ENCODE results near the gene CERS3.

CERS3 gene

DNA sequence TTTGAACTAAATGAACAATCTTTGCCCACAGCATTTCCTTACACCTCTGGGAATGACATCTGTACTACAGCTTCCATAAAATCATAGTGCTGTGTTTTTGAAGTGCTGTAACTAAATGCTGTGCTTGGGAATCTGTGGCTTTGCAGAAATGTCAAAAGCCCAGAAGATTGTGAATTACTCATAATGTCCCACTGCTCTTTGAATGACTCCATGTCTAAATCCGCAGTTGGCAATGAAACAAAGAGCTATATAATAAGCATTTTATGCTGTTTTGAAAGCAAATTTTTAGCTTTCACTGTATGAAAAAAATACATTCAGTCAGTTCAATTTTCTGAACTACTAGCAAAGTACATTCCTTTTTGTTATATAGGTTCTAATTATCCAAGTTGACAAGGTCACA is 98.3 kb downstream of the CERS3 start:
- Histone ChIP-seq H3K4me1 (ENCODE audit: control insufficient read depth, low read depth, low read length) (peaks cover 7% of the 10 kb centered on the region), H3K36me3 (ENCODE audit: control insufficient read depth, low read depth, low read length) (no peaks in the 10 kb centered on the region)

DNA sequence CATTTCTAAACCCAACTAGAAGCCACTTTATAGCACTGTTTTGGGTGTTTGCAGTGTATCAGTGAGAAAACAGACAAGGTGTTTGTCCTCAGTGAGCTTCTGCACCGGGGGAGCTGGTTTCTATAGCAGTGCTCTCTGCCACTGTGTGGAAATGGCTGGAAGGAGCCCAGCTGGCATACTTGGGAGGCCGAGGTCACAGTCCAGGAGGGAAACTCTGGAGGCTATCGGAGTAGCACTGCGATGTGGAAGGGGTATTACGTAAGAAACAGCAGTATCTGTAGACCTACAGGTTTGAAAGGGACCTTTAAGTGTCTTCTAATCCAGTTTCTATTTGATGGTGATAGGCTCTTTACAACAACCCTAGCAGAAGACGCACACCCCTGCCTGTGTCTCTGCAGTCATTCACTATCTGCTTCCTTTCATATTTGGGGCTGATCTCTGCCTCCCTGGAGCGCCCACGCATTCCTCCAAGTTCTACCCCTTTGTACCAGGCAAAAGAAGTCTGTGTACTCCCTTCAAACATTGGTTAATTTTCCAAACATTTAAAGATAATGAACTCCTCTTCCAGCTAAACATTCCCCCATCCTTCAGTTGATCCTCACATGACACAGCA is 99.5 kb downstream of the CERS3 start:
- no peak overlapping the region for H3K27ac ChIP-seq (ENCODE audit: low read length)
- peaks cover 3% of the 10 kb centered on the region for H3K9me3 ChIP-seq (ENCODE audit: control insufficient read depth, low read depth, low read length)
- H3K4me3 ChIP-seq (ENCODE audit: low read length), result no peak overlapping the region
- H3K36me3 ChIP-seq (ENCODE audit: control insufficient read depth, low read depth, low read length), result no peaks in the 10 kb centered on the region
- H3K9ac ChIP-seq (ENCODE audit: low read length), result no peak overlapping the region
- H3K27me3 ChIP-seq (ENCODE audit: control insufficient read depth, insufficient read depth, low read length), result no peaks in the 10 kb centered on the region
- no peaks in the 10 kb centered on the region for H3K4me1 ChIP-seq (ENCODE audit: control insufficient read depth, low read depth, low read length)

More for the DNA sequence above, 98.3 kb downstream of the CERS3 start:
- Histone ChIP-seq H3K4me3 (ENCODE audit: low read length) (no peak overlapping the region), H3K9ac (ENCODE audit: low read length) (no peak overlapping the region), H3K9me3 (ENCODE audit: control insufficient read depth, low read depth, low read length) (no peaks in the 10 kb centered on the region), H3K27me3 (ENCODE audit: control insufficient read depth, insufficient read depth, low read length) (no peaks in the 10 kb centered on the region), H3K27ac (ENCODE audit: low read length) (no peak overlapping the region)

DNA sequence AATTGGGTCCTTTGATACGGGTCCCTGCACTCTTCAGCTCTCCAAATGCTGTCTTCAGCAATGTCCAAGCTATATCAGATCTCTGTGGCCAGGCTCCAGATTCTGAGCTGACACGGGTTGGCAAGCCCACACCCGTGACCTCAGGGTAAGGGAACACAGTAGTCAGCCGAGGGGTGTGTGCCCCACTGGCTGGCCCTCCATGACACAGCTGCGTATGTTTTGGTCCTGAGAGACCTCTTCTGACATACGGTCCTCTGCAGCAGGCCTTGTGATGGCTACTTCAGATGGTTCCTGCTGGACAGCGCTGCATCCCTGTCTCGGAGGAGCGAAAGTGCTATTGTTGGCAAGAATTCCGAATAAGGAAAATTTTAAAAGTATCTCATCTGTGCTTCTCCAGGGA is 101.8 kb downstream of the CERS3 start:
- H3K27me3 ChIP-seq (ENCODE audit: control insufficient read depth, insufficient read depth, low read length), result no peaks in the 10 kb centered on the region
- H3K9me3 ChIP-seq (ENCODE audit: control insufficient read depth, low read depth, low read length), result peaks cover 4% of the 10 kb centered on the region
- no peak overlapping the region for H3K27ac ChIP-seq (ENCODE audit: low read length)
- no peaks in the 10 kb centered on the region for H3K36me3 ChIP-seq (ENCODE audit: control insufficient read depth, low read depth, low read length)
- no peak overlapping the region for H3K9ac ChIP-seq (ENCODE audit: low read length)
- no peak overlapping the region for H3K4me3 ChIP-seq (ENCODE audit: low read length)
- no peaks in the 10 kb centered on the region for H3K4me1 ChIP-seq (ENCODE audit: control insufficient read depth, low read depth, low read length)

DNA sequence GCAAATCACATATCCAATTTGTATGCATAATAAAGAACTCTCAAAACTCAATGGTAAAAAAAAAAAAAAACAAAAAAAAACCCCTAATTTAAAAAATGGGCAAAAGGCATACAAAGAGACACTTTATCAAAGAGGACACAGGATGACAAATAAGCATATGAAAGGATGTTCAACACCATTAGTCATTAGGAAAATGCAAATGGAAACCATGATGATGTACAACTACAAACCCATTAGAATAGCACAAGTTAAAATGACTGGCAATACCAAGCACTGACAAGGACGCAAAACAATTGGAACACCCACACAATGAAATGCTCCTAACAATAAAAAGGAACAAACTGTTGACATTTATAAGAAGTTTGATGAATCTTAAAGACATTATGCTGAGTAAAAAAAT is 123.6 kb downstream of the CERS3 start:
- H3K9me3 ChIP-seq (ENCODE audit: control insufficient read depth, low read depth, low read length), result peaks cover 12% of the 10 kb centered on the region
- H3K27me3 ChIP-seq (ENCODE audit: control insufficient read depth, insufficient read depth, low read length), result no peaks in the 10 kb centered on the region
- no peaks in the 10 kb centered on the region for H3K36me3 ChIP-seq (ENCODE audit: control insufficient read depth, low read depth, low read length)
- H3K9ac ChIP-seq (ENCODE audit: low read length), result no peak overlapping the region
- H3K27ac ChIP-seq (ENCODE audit: low read length), result no peak overlapping the region
- H3K4me1 ChIP-seq (ENCODE audit: control insufficient read depth, low read depth, low read length), result no peaks in the 10 kb centered on the region
- H3K4me3 ChIP-seq (ENCODE audit: low read length), result no peak overlapping the region

DNA sequence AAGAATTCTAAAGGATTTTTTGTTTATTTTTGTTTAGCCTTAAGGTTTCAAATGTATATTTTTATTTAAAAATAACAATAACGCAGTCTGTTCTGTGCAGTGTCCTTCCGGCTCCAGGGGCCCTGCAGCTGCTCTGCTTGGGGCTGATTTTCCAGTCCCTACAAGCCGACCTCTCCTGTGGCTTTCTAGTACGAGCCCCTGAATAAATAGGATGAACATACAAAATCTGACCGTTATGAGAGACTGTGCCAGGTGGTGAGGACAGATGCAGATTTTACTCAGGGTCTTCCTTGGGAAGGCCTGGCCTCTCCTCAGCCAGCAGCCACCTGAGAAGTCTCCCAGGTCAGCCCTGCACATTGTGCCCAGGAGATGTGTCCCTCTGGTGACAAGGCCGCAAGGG is 127.8 kb downstream of the CERS3 start:
- Histone ChIP-seq H3K27me3 (ENCODE audit: control insufficient read depth, insufficient read depth, low read length) (no peaks in the 10 kb centered on the region), H3K9ac (ENCODE audit: low read length) (no peak overlapping the region), H3K4me1 (ENCODE audit: control insufficient read depth, low read depth, low read length) (no peaks in the 10 kb centered on the region), H3K9me3 (ENCODE audit: control insufficient read depth, low read depth, low read length) (peaks cover 7% of the 10 kb centered on the region), H3K36me3 (ENCODE audit: control insufficient read depth, low read depth, low read length) (no peaks in the 10 kb centered on the region), H3K4me3 (ENCODE audit: low read length) (no peak overlapping the region), H3K27ac (ENCODE audit: low read length) (no peak overlapping the region)

DNA sequence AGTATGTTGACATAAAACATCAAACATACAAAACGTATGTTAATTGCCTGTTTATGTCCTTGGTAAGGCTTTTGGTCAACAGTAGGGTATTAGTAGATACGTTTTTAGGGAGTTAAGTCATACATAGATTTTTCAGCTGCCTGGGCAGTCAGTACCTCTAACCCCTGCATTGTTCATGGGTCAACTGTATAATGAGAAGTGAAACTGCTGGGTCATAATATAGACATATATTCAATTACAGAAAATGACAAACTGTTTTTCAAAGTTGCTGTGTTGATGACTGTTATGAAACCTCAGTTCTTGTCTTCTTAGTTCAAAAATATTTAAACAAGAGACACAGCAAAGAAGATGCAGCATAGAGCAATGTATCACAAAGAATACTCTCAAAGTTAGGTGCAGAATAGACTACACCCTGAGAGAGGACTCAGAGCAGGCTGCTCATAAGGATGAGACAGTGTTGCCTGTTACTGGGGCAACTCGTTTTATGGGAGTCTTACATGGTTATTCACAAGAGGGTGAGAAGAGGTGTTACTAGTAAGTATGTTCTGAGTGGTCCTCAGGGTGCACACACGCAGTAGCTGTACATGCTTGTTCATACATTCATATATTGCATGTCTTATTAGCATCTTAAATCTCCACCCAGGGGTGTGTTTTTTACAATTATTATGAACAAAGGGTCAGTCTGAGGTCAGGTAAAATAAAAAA is 133.9 kb downstream of the CERS3 start:
- Histone ChIP-seq H3K4me1 (ENCODE audit: control insufficient read depth, low read depth, low read length) (no peaks in the 10 kb centered on the region), H3K36me3 (ENCODE audit: control insufficient read depth, low read depth, low read length) (no peaks in the 10 kb centered on the region), H3K9me3 (ENCODE audit: control insufficient read depth, low read depth, low read length) (no peaks in the 10 kb centered on the region), H3K27ac (ENCODE audit: low read length) (no peak overlapping the region), H3K4me3 (ENCODE audit: low read length) (no peak overlapping the region), H3K9ac (ENCODE audit: low read length) (no peak overlapping the region), H3K27me3 (ENCODE audit: control insufficient read depth, insufficient read depth, low read length) (no peaks in the 10 kb centered on the region)

DNA sequence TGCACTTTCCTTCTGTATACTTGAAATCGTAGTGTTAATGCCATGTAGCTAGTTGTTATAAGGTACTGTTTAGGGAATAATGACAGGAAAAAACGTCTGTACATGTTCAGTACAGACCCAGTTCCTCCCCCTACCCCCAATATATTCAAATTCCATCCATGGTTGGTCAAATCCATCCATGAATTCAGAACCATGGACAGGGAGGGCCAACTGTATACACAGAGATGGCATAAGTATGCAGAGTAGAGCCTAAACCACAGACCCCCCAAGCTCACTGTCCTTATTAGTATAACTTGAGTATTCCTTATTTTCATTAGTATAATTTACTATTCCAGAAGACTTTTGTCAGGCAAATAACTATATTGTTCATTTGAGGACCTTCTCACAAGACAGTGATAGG is 135.7 kb downstream of the CERS3 start:
- no peak overlapping the region for H3K9ac ChIP-seq (ENCODE audit: low read length)
- H3K4me3 ChIP-seq (ENCODE audit: low read length), result no peak overlapping the region
- H3K27me3 ChIP-seq (ENCODE audit: control insufficient read depth, insufficient read depth, low read length), result no peaks in the 10 kb centered on the region
- no peaks in the 10 kb centered on the region for H3K4me1 ChIP-seq (ENCODE audit: control insufficient read depth, low read depth, low read length)
- H3K27ac ChIP-seq (ENCODE audit: low read length), result no peak overlapping the region
- peaks cover 5% of the 10 kb centered on the region for H3K9me3 ChIP-seq (ENCODE audit: control insufficient read depth, low read depth, low read length)
- no peaks in the 10 kb centered on the region for H3K36me3 ChIP-seq (ENCODE audit: control insufficient read depth, low read depth, low read length)

DNA sequence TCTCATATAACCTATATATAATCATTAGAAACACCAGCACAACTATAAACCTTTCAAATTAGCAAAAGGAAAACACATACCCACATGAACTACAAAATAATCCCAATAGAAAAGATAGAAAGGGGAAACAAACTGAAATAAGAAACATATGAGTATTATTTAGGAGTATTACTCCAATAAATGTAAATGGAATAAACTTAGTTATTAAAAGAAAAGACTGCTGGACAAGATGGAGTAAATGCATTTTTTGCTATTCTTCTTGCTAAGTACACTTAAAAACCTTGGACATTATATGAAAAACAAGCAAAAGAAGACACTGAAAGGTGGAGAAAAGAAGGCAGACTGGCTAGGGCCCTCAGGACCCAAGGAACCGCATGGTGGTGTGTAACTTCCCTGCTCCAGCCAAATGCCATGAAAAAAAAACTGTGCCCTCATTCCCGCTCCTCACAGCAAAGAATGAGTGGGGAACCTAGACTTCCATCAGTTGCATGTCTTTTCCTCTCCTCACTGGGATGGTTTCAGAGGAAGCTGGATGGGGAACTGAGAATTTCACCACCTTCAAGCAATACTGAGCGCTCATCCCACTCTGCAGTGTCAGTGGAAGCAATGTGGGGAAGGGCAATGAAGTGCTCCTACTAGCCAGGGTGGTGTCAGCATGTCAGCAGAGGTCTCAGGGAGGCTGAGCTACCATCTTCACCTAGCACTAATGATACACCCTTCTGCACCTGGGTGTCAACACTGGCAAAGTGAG is 143.3 kb downstream of the CERS3 start:
- peaks cover 35% of the 10 kb centered on the region for H3K9me3 ChIP-seq (ENCODE audit: control insufficient read depth, low read depth, low read length)
- no peak overlapping the region for H3K9ac ChIP-seq (ENCODE audit: low read length)
- no peaks in the 10 kb centered on the region for H3K27me3 ChIP-seq (ENCODE audit: control insufficient read depth, insufficient read depth, low read length)
- H3K4me1 ChIP-seq (ENCODE audit: control insufficient read depth, low read depth, low read length), result no peaks in the 10 kb centered on the region
- H3K36me3 ChIP-seq (ENCODE audit: control insufficient read depth, low read depth, low read length), result no peaks in the 10 kb centered on the region
- H3K27ac ChIP-seq (ENCODE audit: low read length), result no peak overlapping the region
- H3K4me3 ChIP-seq (ENCODE audit: low read length), result no peak overlapping the region

DNA sequence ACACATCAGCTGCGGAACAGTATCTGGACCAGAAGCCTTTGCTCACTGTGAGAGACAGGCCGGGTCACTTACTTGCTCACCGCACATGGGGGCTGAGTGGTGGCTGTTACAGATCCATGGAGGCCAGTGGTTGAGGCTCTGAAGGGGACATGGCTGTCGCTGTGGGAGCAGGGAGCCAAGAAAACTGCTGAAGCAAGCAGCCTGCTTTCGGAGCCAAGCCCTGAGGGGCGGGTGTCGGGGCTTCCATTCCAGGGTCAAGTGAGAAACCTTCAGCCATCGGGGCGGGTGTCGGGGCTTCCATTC is 144.7 kb downstream of the CERS3 start:
- H3K9me3 ChIP-seq (ENCODE audit: control insufficient read depth, low read depth, low read length), result peaks cover 35% of the 10 kb centered on the region

DNA sequence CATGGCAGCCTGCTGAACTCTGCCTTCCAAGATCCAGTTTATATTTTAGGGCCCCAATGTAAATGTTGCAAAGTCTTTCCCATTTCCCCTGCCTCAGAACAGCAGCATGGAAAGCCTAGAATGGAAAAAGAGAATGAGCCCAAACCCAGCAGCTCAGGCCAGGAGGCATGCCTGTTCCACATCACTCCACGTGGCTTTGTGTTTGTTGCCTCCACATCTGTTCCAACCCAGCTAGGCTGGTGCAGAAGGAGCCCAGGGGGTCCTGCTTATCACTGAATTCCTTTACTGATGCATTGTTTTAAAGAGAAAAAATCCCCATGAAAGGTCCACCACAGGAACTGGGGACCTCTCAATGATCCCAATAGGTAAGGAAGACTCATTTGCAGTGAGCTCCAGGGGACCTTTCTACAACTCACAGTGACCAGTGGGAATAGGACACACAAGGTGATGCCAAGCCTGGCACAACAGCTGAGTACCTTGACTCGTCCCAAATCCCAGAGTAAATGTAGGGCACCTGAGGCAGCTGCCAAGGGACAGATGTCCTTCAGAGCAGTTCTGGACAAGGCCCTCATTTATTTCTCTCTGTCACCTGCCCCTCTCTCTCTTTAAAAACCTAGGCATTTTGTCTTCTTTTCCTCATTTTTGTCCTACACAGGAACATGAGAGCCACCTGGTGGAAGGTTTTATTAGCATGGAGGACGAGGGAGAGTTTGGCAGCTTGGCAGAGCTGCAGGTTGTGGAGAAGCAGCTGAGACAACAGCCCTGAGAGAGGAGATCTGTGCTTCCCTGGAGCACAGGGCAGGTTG is 145.2 kb downstream of the CERS3 start:
- H3K36me3 ChIP-seq (ENCODE audit: control insufficient read depth, low read depth, low read length), result no peaks in the 10 kb centered on the region
- no peaks in the 10 kb centered on the region for H3K4me1 ChIP-seq (ENCODE audit: control insufficient read depth, low read depth, low read length)
- H3K9ac ChIP-seq (ENCODE audit: low read length), result no peak overlapping the region
- no peak overlapping the region for H3K27ac ChIP-seq (ENCODE audit: low read length)
- no peak overlapping the region for H3K4me3 ChIP-seq (ENCODE audit: low read length)
- H3K27me3 ChIP-seq (ENCODE audit: control insufficient read depth, insufficient read depth, low read length), result no peaks in the 10 kb centered on the region
- peaks cover 32% of the 10 kb centered on the region for H3K9me3 ChIP-seq (ENCODE audit: control insufficient read depth, low read depth, low read length)

More for the DNA sequence above, 144.7 kb downstream of the CERS3 start:
- H3K4me3 ChIP-seq (ENCODE audit: low read length), result no peak overlapping the region
- no peak overlapping the region for H3K27ac ChIP-seq (ENCODE audit: low read length)
- no peaks in the 10 kb centered on the region for H3K36me3 ChIP-seq (ENCODE audit: control insufficient read depth, low read depth, low read length)
- H3K27me3 ChIP-seq (ENCODE audit: control insufficient read depth, insufficient read depth, low read length), result no peaks in the 10 kb centered on the region
- H3K9ac ChIP-seq (ENCODE audit: low read length), result no peak overlapping the region
- no peaks in the 10 kb centered on the region for H3K4me1 ChIP-seq (ENCODE audit: control insufficient read depth, low read depth, low read length)

DNA sequence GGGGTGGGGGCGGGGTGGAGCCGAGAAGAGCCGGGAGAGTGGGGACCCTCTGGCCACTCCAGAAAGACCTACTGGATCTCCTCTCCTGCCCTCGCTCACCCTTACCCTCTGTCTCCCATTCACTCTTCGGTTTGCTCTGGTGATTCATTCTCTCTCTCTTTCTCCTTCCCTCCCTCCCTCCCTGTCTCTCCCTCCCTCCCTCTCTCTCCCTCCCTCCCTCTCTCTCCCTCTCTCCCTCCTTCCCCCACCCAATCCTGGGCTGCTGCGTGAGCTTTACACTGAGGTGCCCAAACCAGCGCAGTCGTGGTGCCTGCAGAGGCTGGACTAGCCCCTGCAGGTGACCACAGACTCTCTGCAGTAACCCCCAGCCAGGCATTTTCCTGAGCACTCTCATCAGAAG is 154.8 kb downstream of the CERS3 start:
- Histone ChIP-seq H3K27me3 (ENCODE audit: control insufficient read depth, insufficient read depth, low read length) (peaks cover 27% of the 10 kb centered on the region), H3K4me3 (ENCODE audit: low read length) (no peak overlapping the region), H3K36me3 (ENCODE audit: control insufficient read depth, low read depth, low read length) (no peaks in the 10 kb centered on the region), H3K4me1 (ENCODE audit: control insufficient read depth, low read depth, low read length) (no peaks in the 10 kb centered on the region), H3K9ac (ENCODE audit: low read length) (no peak overlapping the region), H3K27ac (ENCODE audit: low read length) (no peak overlapping the region), H3K9me3 (ENCODE audit: control insufficient read depth, low read depth, low read length) (no peaks in the 10 kb centered on the region)
